Right lobe of liver (tissue), 4 donors: Measurements from ENCODE around the gene KRTAP17-1.

Experiments used
- POLR2A ChIP-seq: fragments of 450-650 bp; IDR thresholded peaks from one replicate; pipeline ENCODE4 v1.6.1; 2017; ENCODE audit warnings: antibody characterized with exemption, mild to moderate bottlenecking
- TF ChIP-seq, protein P1 (sequence below), 4 donors: fragments of 200-600 bp in 3 of 4; fragments of 450-650 bp in 1 of 4; IDR thresholded peaks; one replicate each; pipeline versions ENCODE4 v1.5.1 to v1.8.0; 2016 to 2022; ENCODE audit warnings: antibody characterized with exemption in 4 of 4, mild to moderate bottlenecking in 2 of 4
- donor health status: DM: no; HTN: no; CAD: no.
- donor health status: DM: no; HTN: no; CAD: no.
- donor health status: DM: no; HTN: yes; CAD: no.

DNA sequence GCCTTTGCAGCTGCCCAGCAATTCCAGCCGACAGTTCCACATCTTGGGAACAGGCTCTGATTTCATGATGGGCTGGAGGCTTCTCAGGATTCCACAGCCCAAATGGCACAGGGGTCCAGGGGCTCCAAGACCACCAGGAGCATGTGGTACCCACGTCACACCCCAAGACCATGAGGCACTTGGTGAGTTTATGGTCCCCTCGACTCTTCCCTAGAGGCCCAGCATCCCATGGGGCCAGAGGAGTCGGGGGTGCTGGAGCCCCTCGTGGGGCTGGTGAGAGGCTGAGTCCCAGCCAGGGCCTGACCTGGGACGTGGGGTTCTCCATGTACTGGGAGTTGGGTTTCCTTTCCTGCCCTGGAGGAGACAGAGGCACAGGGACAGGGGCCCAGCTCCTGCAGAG, 10.1 kb upstream of the KRTAP17-1 start:
- TF ChIP-seq, protein P1, sequence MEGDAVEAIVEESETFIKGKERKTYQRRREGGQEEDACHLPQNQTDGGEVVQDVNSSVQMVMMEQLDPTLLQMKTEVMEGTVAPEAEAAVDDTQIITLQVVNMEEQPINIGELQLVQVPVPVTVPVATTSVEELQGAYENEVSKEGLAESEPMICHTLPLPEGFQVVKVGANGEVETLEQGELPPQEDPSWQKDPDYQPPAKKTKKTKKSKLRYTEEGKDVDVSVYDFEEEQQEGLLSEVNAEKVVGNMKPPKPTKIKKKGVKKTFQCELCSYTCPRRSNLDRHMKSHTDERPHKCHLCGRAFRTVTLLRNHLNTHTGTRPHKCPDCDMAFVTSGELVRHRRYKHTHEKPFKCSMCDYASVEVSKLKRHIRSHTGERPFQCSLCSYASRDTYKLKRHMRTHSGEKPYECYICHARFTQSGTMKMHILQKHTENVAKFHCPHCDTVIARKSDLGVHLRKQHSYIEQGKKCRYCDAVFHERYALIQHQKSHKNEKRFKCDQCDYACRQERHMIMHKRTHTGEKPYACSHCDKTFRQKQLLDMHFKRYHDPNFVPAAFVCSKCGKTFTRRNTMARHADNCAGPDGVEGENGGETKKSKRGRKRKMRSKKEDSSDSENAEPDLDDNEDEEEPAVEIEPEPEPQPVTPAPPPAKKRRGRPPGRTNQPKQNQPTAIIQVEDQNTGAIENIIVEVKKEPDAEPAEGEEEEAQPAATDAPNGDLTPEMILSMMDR (IDR thresholded peaks at IDR 0.05), result no peak
- no peak for TF ChIP-seq POLR2A
